HCT116 (cell line): Measurements from ENCODE around the gene ADIG. TPM values are rescaled to one million over a fixed set of nuclear protein-coding genes. Genes with fewer than 3 reads are reported as not detected.

Experiments used
- ATAC-seq: fragments of 200-7000 bp; cut with Tn5 transposase; 2 replicates; pipeline ENCODE4 v1.9.1; 2020; ENCODE audit warnings: mild to moderate bottlenecking, moderate library complexity
- BruUV-seq: library from RNA; stranded (reverse); fragments of 400-500 nt; replicated peaks from 2 replicates; lab custom pipeline; 2021; lab: Mats Ljungman, UMichigan
- CTCF ChIA-PET: fragments of 300-600 bp; sonication (Branson Sonifier 250); formaldehyde crosslinking; loops from one replicate; lab custom pipeline; 2021; ENCODE audit warnings: antibody characterized with exemption; lab: Charles Lee
- POLR2A ChIA-PET: fragments of 300-600, 350-600 bp; sonication (Branson Sonifier 250); formaldehyde crosslinking; loops from one replicate; lab custom pipeline; 2021; ENCODE audit warnings: antibody characterized with exemption; lab: Charles Lee
- RAD21 ChIA-PET, 2 experiments: fragments of 300-600 bp; sonication (Branson Sonifier 250); formaldehyde crosslinking; loops; one replicate each; lab custom pipeline; 2023; ENCODE audit warnings: low total read pairs in 2 of 2; ENCODE audit not compliant: uncharacterized antibody in 2 of 2, unreplicated experiment in 2 of 2, low non-redundant PET in 1 of 2; lab: Charles Lee
- DNase-seq: peaks from one replicate; pipeline ENCODE4 v3.0.0-alpha.2; 2010; ENCODE audit warnings: low read depth, low spot score
- H2AFZ ChIP-seq: fragments of 200-600 bp; shearing (Covaris generic), sonication (generic); 2 replicates; pipeline ENCODE4 v1.6.1; 2017; ENCODE audit warnings: low read depth, mixed run types, mixed read lengths, antibody characterized with exemption, low read length; ENCODE audit not compliant: poor library complexity, severe bottlenecking
- H3K27ac ChIP-seq: 2 replicates; pipeline ENCODE4 v1.5.1; 2012; ENCODE audit warnings: low read depth, low read length
- H3K27me3 ChIP-seq: fragments of 200-600 bp; sonication (generic); 2 replicates; pipeline ENCODE4 v1.6.1; 2016; ENCODE audit warnings: mixed run types, low read length, mixed read lengths; ENCODE audit not compliant: insufficient read depth
- H3K36me3 ChIP-seq, 2 experiments: fragments of 200-500 bp in 1 of 2; fragments of 200-600 bp in 1 of 2; sonication (Bioruptor generic) in 1 of 2; sonication (generic) in 1 of 2; 2 replicates each; pipeline versions ENCODE4 v1.5.1 to v1.6.1; 2014 to 2016; ENCODE audit warnings: low read length in 2 of 2, inconsistent platforms in 1 of 2, mixed read lengths in 1 of 2, mixed run types in 1 of 2; ENCODE audit not compliant: insufficient read depth in 2 of 2, control insufficient read depth in 1 of 2
- H3K4me1 ChIP-seq, 2 experiments: fragments of 200-600 bp in 1 of 2; sonication (generic) in 1 of 2; 2 replicates each; pipeline versions ENCODE4 v1.5.1 to v1.6.1; 2012 to 2017; ENCODE audit warnings: low read length in 2 of 2, inconsistent platforms in 1 of 2, mild to moderate bottlenecking in 1 of 2, mixed read lengths in 1 of 2, mixed run types in 1 of 2, moderate library complexity in 1 of 2; ENCODE audit not compliant: insufficient read depth in 2 of 2, control insufficient read depth in 1 of 2
- H3K4me2 ChIP-seq: fragments of 200-600 bp; sonication (generic); 2 replicates; pipeline ENCODE4 v1.6.1; 2017; ENCODE audit warnings: mixed run types, low read length, mixed read lengths
- H3K4me3 ChIP-seq, 2 experiments: fragments of 200-600 bp in 1 of 2; sonication (generic) in 1 of 2; replicated peaks in 1 of 2; 2 replicates each; pipeline ENCODE4 v1.5.1; 2011 to 2016; ENCODE audit warnings: low read length in 2 of 2, control low read depth in 1 of 2, low read depth in 1 of 2, mild to moderate bottlenecking in 1 of 2, mixed read lengths in 1 of 2, mixed run types in 1 of 2
- H3K79me2 ChIP-seq: fragments of 200-600 bp; sonication (generic); 2 replicates; pipeline ENCODE4 v1.6.1; 2017; ENCODE audit warnings: mild to moderate bottlenecking, mixed run types, low read length, moderate library complexity, mixed read lengths; ENCODE audit not compliant: insufficient read depth
- H3K9ac ChIP-seq: fragments of 200-600 bp; sonication (generic); 2 replicates; pipeline ENCODE4 v1.6.1; 2016; ENCODE audit warnings: low read length, mixed read lengths
- H3K9me2 ChIP-seq: fragments of 200-600 bp; sonication (generic), shearing (Covaris generic); 2 replicates; pipeline ENCODE4 v1.6.1; 2017; ENCODE audit warnings: mixed run types, mild to moderate bottlenecking, moderate library complexity; ENCODE audit not compliant: insufficient read depth
- H3K9me3 ChIP-seq, 2 experiments: fragments of 200-500 bp in 1 of 2; fragments of 200-600 bp in 1 of 2; sonication (Bioruptor generic) in 1 of 2; sonication (generic) in 1 of 2; 2 replicates each; pipeline ENCODE4 v1.6.1; 2014 to 2017; ENCODE audit warnings: low read length in 2 of 2, mixed read lengths in 2 of 2, inconsistent platforms in 1 of 2, low read depth in 1 of 2, mild to moderate bottlenecking in 1 of 2, mixed run types in 1 of 2, moderate library complexity in 1 of 2; ENCODE audit not compliant: control insufficient read depth in 1 of 2, insufficient read depth in 1 of 2
- H4K20me1 ChIP-seq: fragments of 200-600 bp; sonication (generic), shearing (Covaris generic); 2 replicates; pipeline ENCODE4 v1.6.1; 2017; ENCODE audit warnings: mixed run types, mild to moderate bottlenecking, moderate library complexity; ENCODE audit not compliant: insufficient read depth
- CBX3 ChIP-seq: IDR thresholded peaks from 2 replicates; pipeline ENCODE4 v1.6.1; 2012; ENCODE audit warnings: low read depth
- CEBPB ChIP-seq: IDR thresholded peaks from 2 replicates; pipeline ENCODE4 v1.6.1; 2012; ENCODE audit warnings: low read depth
- CTCF ChIP-seq, 3 experiments: fragments of 200-600 bp in 1 of 3; sonication (generic) in 1 of 3; IDR thresholded peaks in 2 of 3; conservative IDR thresholded peaks in 1 of 3; 2 replicates each; pipeline ENCODE4 v1.5.1; 2012 to 2017; ENCODE audit warnings: low read depth in 2 of 3, low read length in 2 of 3, antibody characterized with exemption in 1 of 3, borderline replicate concordance in 1 of 3, control low read depth in 1 of 3, mild to moderate bottlenecking in 1 of 3, mixed read lengths in 1 of 3, mixed run types in 1 of 3, moderate library complexity in 1 of 3; ENCODE audit not compliant: insufficient read depth in 1 of 3
- EGR1 ChIP-seq: IDR thresholded peaks from 2 replicates; pipeline ENCODE4 v1.6.1; 2012; ENCODE audit warnings: low read depth
- ELF1 ChIP-seq: IDR thresholded peaks from 2 replicates; pipeline ENCODE4 v1.6.1; 2012; ENCODE audit warnings: low read depth, borderline replicate concordance
- EZH2 ChIP-seq: fragments of 200-600 bp; sonication (generic); IDR thresholded peaks from 2 replicates; pipeline ENCODE4 v1.6.1; 2017; ENCODE audit warnings: antibody characterized with exemption, mixed run types
- FOSL1 ChIP-seq: IDR thresholded peaks from 2 replicates; pipeline ENCODE4 v1.6.1; 2012; ENCODE audit warnings: low read depth
- MAX ChIP-seq: IDR thresholded peaks from 2 replicates; pipeline ENCODE4 v1.6.1; 2012
- POLR2A ChIP-seq: IDR thresholded peaks from 2 replicates; pipeline ENCODE4 v1.7.0; 2011; ENCODE audit warnings: borderline replicate concordance; ENCODE audit not compliant: insufficient read depth, insufficient read length; ENCODE audit errors: extremely low read depth
- POLR2AphosphoS5 ChIP-seq: IDR thresholded peaks from 2 replicates; pipeline ENCODE4 v1.6.1; 2011; ENCODE audit warnings: mild to moderate bottlenecking, low read depth, low read length, moderate library complexity
- RAD21 ChIP-seq: IDR thresholded peaks from 2 replicates; pipeline ENCODE4 v1.6.1; 2012; ENCODE audit warnings: low read depth, mild to moderate bottlenecking
- REST ChIP-seq: IDR thresholded peaks from 2 replicates; pipeline ENCODE4 v1.6.1; 2012; ENCODE audit warnings: low read depth
- SP1 ChIP-seq: IDR thresholded peaks from 2 replicates; pipeline ENCODE4 v1.6.1; 2012; ENCODE audit warnings: low read depth
- SRF ChIP-seq: IDR thresholded peaks from 2 replicates; pipeline ENCODE4 v1.6.1; 2012; ENCODE audit warnings: low read depth
- TCF7L2 ChIP-seq: IDR thresholded peaks from 2 replicates; pipeline ENCODE4 v1.7.0; 2011; ENCODE audit warnings: borderline replicate concordance, inconsistent platforms; ENCODE audit not compliant: insufficient read depth, insufficient read length; ENCODE audit errors: extremely low read depth
- ZFX ChIP-seq: fragments of 450-650 bp; IDR thresholded peaks from 2 replicates; pipeline ENCODE4 v1.6.1; 2017
- intact Hi-C: fragments of 100-400 bp; cut with micrococcal nuclease; formaldehyde crosslinking; loops from 2 replicates; pipeline ENCODE4 v1.10.0; 2022
- total RNA-seq: library from RNA; stranded (reverse); gene quantifications from one replicate; pipeline ENCODE4 v1.2.1, GENCODE V29; 2021; ENCODE audit not compliant: unreplicated experiment

Gene ADIG
- total RNA-seq, 1 experiment from 2014 or later: not detected

- H3K4me1 ChIP-seq: no peaks in the 10 kb centered on the region
- H3K27ac ChIP-seq: no peak overlapping the region
- ATAC-seq (no peak), DNase-seq (no peak)
- no peaks in the 10 kb centered on the region for H3K27me3 ChIP-seq
- intact Hi-C loops: no loop called here
- H3K4me2 ChIP-seq: no peak overlapping the region
- no peak for TF ChIP-seq CEBPB
- no peak for TF ChIP-seq RAD21
- TF ChIP-seq SP1: no peak
- TF ChIP-seq FOSL1: no peak
- TF ChIP-seq TCF7L2: no peak
- no peak for TF ChIP-seq EGR1
- no peak for TF ChIP-seq CBX3
- TF ChIP-seq POLR2AphosphoS5: no peak
- no peak overlapping the region for H3K9ac ChIP-seq
- H3K9me2 ChIP-seq: no peaks in the 10 kb centered on the region
- no peak overlapping the region for H3K4me3 ChIP-seq
- H3K9me3 ChIP-seq: no peaks in the 10 kb centered on the region
- ChIA-PET RAD21 (no interaction called here), CTCF (no interaction called here), POLR2A (no interaction called here)
- H4K20me1 ChIP-seq: no peaks in the 10 kb centered on the region
- no peak overlapping the region for H2AFZ ChIP-seq
- H3K36me3 ChIP-seq: no peaks in the 10 kb centered on the region; a peak in 3 of 4 replicates
- BruUV-seq: no TSS peak
- H3K79me2 ChIP-seq: no peaks in the 10 kb centered on the region
Measured at GRCh38 chr20:38564680-38565079, 16.3 kb upstream of the ADIG start.

GRCh38 chr20:38566036-38566598, 14.9 kb upstream of the ADIG start:
- Histone ChIP-seq H2AFZ (no peak overlapping the region), H4K20me1 (no peaks in the 10 kb centered on the region), H3K4me3 (no peak overlapping the region), H3K36me3 (no peaks in the 10 kb centered on the region; a peak in 2 of 4 replicates), H3K9me2 (no peaks in the 10 kb centered on the region), H3K27ac (no peak overlapping the region), H3K9ac (no peak overlapping the region), H3K4me1 (no peaks in the 10 kb centered on the region), H3K27me3 (no peaks in the 10 kb centered on the region), H3K79me2 (no peaks in the 10 kb centered on the region), H3K4me2 (no peak overlapping the region), H3K9me3 (no peaks in the 10 kb centered on the region)
- DNase-seq (no peak), ATAC-seq (no peak)
- ChIA-PET POLR2A (no interaction called here), RAD21 (no interaction called here), CTCF (no interaction called here)
- intact Hi-C loops: no loop called here
- no TSS peak for BruUV-seq
- TF ChIP-seq CBX3 (no peak), POLR2AphosphoS5 (no peak), ELF1 (no peak), MAX (no peak), EZH2 (no peak), SRF (no peak), REST (no peak), CEBPB (no peak), SP1 (no peak), CTCF (IDR thresholded peaks at IDR 0.05 in 2 of 3, conservative IDR thresholded peaks at IDR 0.05 in 1 of 3; ENCODE audit: borderline replicate concordance in 1 of 3, insufficient read depth in 1 of 3, low read depth in 2 of 3, low read length in 2 of 3) (no peak), POLR2A (no peak), ZFX (no peak)
